Tibial nerve (tissue), 4 donors: ENCODE results near the gene L1CAM.

Experiments used
- EP300 ChIP-seq, 2 donors: sonication (generic); formaldehyde crosslinking; IDR thresholded peaks; one replicate each; pipeline ENCODE4 v1.6.1; 2017; ENCODE audit warnings: antibody characterized with exemption in 2 of 2, mild to moderate bottlenecking in 1 of 2
- POLR2A ChIP-seq, 2 donors: fragments of 450-650 bp; IDR thresholded peaks; one replicate each; pipeline ENCODE4 v1.6.1; 2017; ENCODE audit warnings: antibody characterized with exemption in 2 of 2, mild to moderate bottlenecking in 2 of 2, moderate library complexity in 2 of 2
- TF ChIP-seq, protein P1 (sequence below), 5 experiments: fragments of 200-600 bp in 3 of 5; fragments of 450-650 bp in 2 of 5; sonication (generic) in 3 of 5; IDR thresholded peaks; one replicate each; pipeline ENCODE4 v1.5.1; 2016 to 2019; ENCODE audit warnings: antibody characterized with exemption in 5 of 5, mild to moderate bottlenecking in 3 of 5, moderate library complexity in 2 of 5

DNA sequence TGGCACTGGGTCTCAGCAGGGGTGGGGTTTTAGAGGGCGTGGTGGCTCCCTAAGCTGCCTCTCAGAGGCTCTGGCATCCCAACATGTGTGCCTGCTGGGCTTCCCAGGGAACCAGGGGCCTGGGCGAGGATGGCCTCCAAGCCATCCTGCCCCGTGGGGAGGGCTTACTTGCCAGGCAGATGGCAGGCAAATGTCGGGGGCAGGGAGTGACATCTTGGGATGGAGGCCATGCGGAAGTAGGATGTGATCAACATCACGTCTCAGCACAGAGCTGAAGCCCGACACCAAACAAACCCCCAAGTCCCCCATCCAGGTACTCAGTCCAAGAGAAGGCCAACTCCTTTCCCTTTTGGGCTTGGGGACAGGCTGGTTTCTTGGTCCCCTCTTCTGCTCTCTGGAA is 4.7 kb downstream of the L1CAM start:
- TF ChIP-seq, protein P1, sequence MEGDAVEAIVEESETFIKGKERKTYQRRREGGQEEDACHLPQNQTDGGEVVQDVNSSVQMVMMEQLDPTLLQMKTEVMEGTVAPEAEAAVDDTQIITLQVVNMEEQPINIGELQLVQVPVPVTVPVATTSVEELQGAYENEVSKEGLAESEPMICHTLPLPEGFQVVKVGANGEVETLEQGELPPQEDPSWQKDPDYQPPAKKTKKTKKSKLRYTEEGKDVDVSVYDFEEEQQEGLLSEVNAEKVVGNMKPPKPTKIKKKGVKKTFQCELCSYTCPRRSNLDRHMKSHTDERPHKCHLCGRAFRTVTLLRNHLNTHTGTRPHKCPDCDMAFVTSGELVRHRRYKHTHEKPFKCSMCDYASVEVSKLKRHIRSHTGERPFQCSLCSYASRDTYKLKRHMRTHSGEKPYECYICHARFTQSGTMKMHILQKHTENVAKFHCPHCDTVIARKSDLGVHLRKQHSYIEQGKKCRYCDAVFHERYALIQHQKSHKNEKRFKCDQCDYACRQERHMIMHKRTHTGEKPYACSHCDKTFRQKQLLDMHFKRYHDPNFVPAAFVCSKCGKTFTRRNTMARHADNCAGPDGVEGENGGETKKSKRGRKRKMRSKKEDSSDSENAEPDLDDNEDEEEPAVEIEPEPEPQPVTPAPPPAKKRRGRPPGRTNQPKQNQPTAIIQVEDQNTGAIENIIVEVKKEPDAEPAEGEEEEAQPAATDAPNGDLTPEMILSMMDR (IDR thresholded peaks at IDR 0.05), result no peak
- TF ChIP-seq POLR2A (IDR thresholded peaks at IDR 0.05), result no peak
- no peak for TF ChIP-seq EP300 (IDR thresholded peaks at IDR 0.05)
